ENCODE results near the gene COL17A1.

Gene COL17A1

GRCh38 chr10:104092749-104093148 lies 7.1 kb upstream of the COL17A1 start:
- DNase-seq = no peak

- DNase-seq = no peak
Observed at GRCh38 chr10:104090611-104091010, 4.9 kb upstream of the COL17A1 start.

- DNase-seq = no peak
Observed at GRCh38 chr10:104089621-104090020, 3.9 kb upstream of the COL17A1 start.

- DNase-seq = no peak
Observed at GRCh38 chr10:104088239-104088638, 2.6 kb upstream of the COL17A1 start.

- DNase-seq = no peak
Observed at GRCh38 chr10:104084482-104085142, 1.1 kb downstream of the COL17A1 start.

GRCh38 chr10:104081998-104082397 lies 3.7 kb downstream of the COL17A1 start:
- no peak for DNase-seq

- DNase-seq = peak; percentile 55
Observed at GRCh38 chr10:104080762-104081161, 4.9 kb downstream of the COL17A1 start.

GRCh38 chr10:104077663-104078151 lies 8.0 kb downstream of the COL17A1 start:
- DNase-seq = no peak

- no peak for DNase-seq
Observed at GRCh38 chr10:104077247-104077646, 8.4 kb downstream of the COL17A1 start.

GRCh38 chr10:104076743-104077160 lies 8.9 kb downstream of the COL17A1 start:
- DNase-seq = no peak

- no peak for DNase-seq
Observed at GRCh38 chr10:104074505-104074904, 11.2 kb downstream of the COL17A1 start.

GRCh38 chr10:104072786-104073185 lies 12.9 kb downstream of the COL17A1 start:
- DNase-seq = no peak

- DNase-seq = no peak
Observed at GRCh38 chr10:104069613-104070012, 16.1 kb downstream of the COL17A1 start.

GRCh38 chr10:104067525-104067924 lies 18.2 kb downstream of the COL17A1 start:
- peak; percentile 29 for DNase-seq

- DNase-seq = no peak
Observed at GRCh38 chr10:104066945-104067344, 18.7 kb downstream of the COL17A1 start.

- DNase-seq = no peak
Observed at GRCh38 chr10:104065748-104066147, 19.9 kb downstream of the COL17A1 start.

- DNase-seq = peak; percentile 83
Observed at GRCh38 chr10:104061196-104061595, 24.5 kb downstream of the COL17A1 start.

- no peak for DNase-seq
Observed at GRCh38 chr10:104059364-104059763, 26.3 kb downstream of the COL17A1 start.

GRCh38 chr10:104057717-104058116 lies 28.0 kb downstream of the COL17A1 start:
- peak; percentile 43 for DNase-seq

- no peak for DNase-seq
Observed at GRCh38 chr10:104056619-104057273, 28.9 kb downstream of the COL17A1 start.

GRCh38 chr10:104054430-104054829 lies 31.2 kb downstream of the COL17A1 start:
- DNase-seq = no peak

GRCh38 chr10:104053201-104053600 lies 32.5 kb downstream of the COL17A1 start:
- no peak for DNase-seq

GRCh38 chr10:104052431-104052830 lies 33.2 kb downstream of the COL17A1 start:
- no peak for DNase-seq

GRCh38 chr10:104049504-104050250 lies 36.0 kb downstream of the COL17A1 start:
- DNase-seq = no peak

All from NCI-H82 (cell line).